K562 (cell line): ENCODE results near the gene MAMDC2. TPM values are rescaled to one million over a fixed set of nuclear protein-coding genes. Genes with fewer than 3 reads are reported as not detected.

Source experiments
- ATAC-seq: fragments of 200-7000 bp; cut with Tn5 transposase; 3 replicates; pipeline ENCODE4 v1.9.1; 2020; ENCODE audit warnings: moderate library complexity
- BruUV-seq: library from RNA; stranded (reverse); fragments of 400-500 nt; replicated peaks from 2 replicates; lab custom pipeline; 2021; lab: Mats Ljungman, UMichigan
- CTCF ChIA-PET: fragments of 300-600 bp; formaldehyde crosslinking; extraction: SDS; loops from one replicate; lab custom pipeline; 2021; ENCODE audit warnings: low intra/inter-chr PET ratio; lab: Yijun Ruan, JAX
- POLR2A ChIA-PET: fragments of 300-600, 350-650 bp; sonication (Branson Sonifier 250); formaldehyde crosslinking; extraction: SDS; loops from one replicate; lab custom pipeline; 2021; ENCODE audit warnings: antibody characterized with exemption, inconsistent platforms; lab: Yijun Ruan, JAX
- DNase-seq, 4 experiments: peaks; one replicate each; pipeline versions ENCODE4 v3.0.0 to v3.0.0-alpha.2; 2011 to 2018; ENCODE audit warnings: low spot score in 3 of 4, mixed read lengths in 3 of 4; ENCODE audit errors: extremely low read depth in 1 of 4
- FAIRE-seq: peaks from 2 replicates; lab custom pipeline; 2011; peaks lifted over from hg19 to GRCh38; lab: Jason Lieb, UNC
- H2AFZ ChIP-seq: 2 replicates; pipeline ENCODE4 v1.6.0; 2011; ENCODE audit warnings: low read depth, low read length, control low read depth, inconsistent platforms
- H3K27ac ChIP-seq: fragments of 200-600 bp; 3 replicates; pipeline ENCODE4 v1.8.0; 2011; ENCODE audit warnings: low read depth, mild to moderate bottlenecking, control low read depth, inconsistent platforms, low read length, moderate library complexity, mixed read lengths; ENCODE audit errors: extremely low read depth
- H3K27me3 ChIP-seq, 2 experiments: fragments of 300-600 bp in 1 of 2; 2 replicates in 1 of 2; 3 replicates in 1 of 2; pipeline versions ENCODE4 v1.6.0 to v1.8.0; 2011; ENCODE audit warnings: inconsistent platforms in 2 of 2, low read length in 2 of 2, mild to moderate bottlenecking in 1 of 2, mixed read lengths in 1 of 2, moderate library complexity in 1 of 2; ENCODE audit not compliant: control insufficient read depth in 2 of 2, insufficient read depth in 2 of 2
- H3K36me3 ChIP-seq: fragments of 300-600 bp; 3 replicates; pipeline ENCODE4 v1.8.0; 2011; ENCODE audit warnings: mild to moderate bottlenecking, low read length, inconsistent platforms; ENCODE audit not compliant: control insufficient read depth, insufficient read depth
- H3K4me1 ChIP-seq, 2 experiments: fragments of 200-600 bp in 1 of 2; replicated peaks in 1 of 2; 2 replicates in 1 of 2; 3 replicates in 1 of 2; pipeline versions ENCODE4 v1.5.1 to v1.8.0; 2011; ENCODE audit warnings: inconsistent platforms in 2 of 2, low read length in 2 of 2, mild to moderate bottlenecking in 1 of 2, mixed read lengths in 1 of 2, moderate library complexity in 1 of 2; ENCODE audit not compliant: control insufficient read depth in 2 of 2, insufficient read depth in 2 of 2
- H3K4me2 ChIP-seq: 2 replicates; pipeline ENCODE4 v1.6.1; 2011; ENCODE audit warnings: low read length, control low read depth, inconsistent platforms, mixed read lengths; ENCODE audit not compliant: insufficient read depth
- H3K4me3 ChIP-seq: fragments of 200-600 bp; sonication (generic), shearing (Covaris generic); 2 replicates; pipeline ENCODE4 v1.5.1; 2016; ENCODE audit warnings: control low read depth, inconsistent platforms
- H3K79me2 ChIP-seq: fragments of 200-600 bp; 3 replicates; pipeline ENCODE4 v1.8.0; 2011; ENCODE audit warnings: low read length, inconsistent platforms; ENCODE audit not compliant: control insufficient read depth, insufficient read depth
- H3K9ac ChIP-seq, 2 experiments: 2 replicates each; pipeline versions ENCODE4 v1.6.0 to v1.6.1; 2011; ENCODE audit warnings: low read depth in 2 of 2, low read length in 2 of 2, control low read depth in 1 of 2, inconsistent platforms in 1 of 2, mild to moderate bottlenecking in 1 of 2, mixed read lengths in 1 of 2; ENCODE audit not compliant: insufficient read depth in 1 of 2
- H3K9me1 ChIP-seq: one replicate; pipeline ENCODE4 v1.6.0; 2011; ENCODE audit warnings: inconsistent platforms, mild to moderate bottlenecking, low read length, moderate library complexity; ENCODE audit not compliant: control insufficient read depth, insufficient read depth
- H3K9me3 ChIP-seq: replicated peaks from 2 replicates; pipeline ENCODE4 v1.5.1; 2011; ENCODE audit warnings: low read depth, low read length, inconsistent platforms; ENCODE audit not compliant: control insufficient read depth, insufficient read depth
- H4K20me1 ChIP-seq: replicated peaks from 2 replicates; pipeline ENCODE4 v1.6.1; 2011; ENCODE audit warnings: low read length, inconsistent platforms, mixed read lengths; ENCODE audit not compliant: control insufficient read depth, insufficient read depth
- CC2D1A ChIP-seq: fragments of 450-650 bp; IDR thresholded peaks from 2 replicates; pipeline ENCODE4 v1.6.1; 2017; ENCODE audit warnings: mild to moderate bottlenecking
- CEBPB ChIP-seq: fragments of 450-650 bp; IDR thresholded peaks from 2 replicates; pipeline ENCODE4 v1.6.1; 2016; ENCODE audit warnings: missing genetic modification characterization, missing compliant biosample characterization
- ETV6 ChIP-seq, 3 experiments: fragments of 150-350 bp in 1 of 3; sonication (generic) in 1 of 3; formaldehyde crosslinking in 1 of 3; IDR thresholded peaks; 2 replicates each; pipeline versions ENCODE4 v1.6.1 to v1.8.0; 2014 to 2022; ENCODE audit warnings: borderline replicate concordance in 2 of 3, low read depth in 2 of 3, antibody characterized with exemption in 1 of 3, low read length in 1 of 3, mild to moderate bottlenecking in 1 of 3, missing genetic modification reagents in 1 of 3
- HMG20B ChIP-seq: fragments of 250-450 bp; sonication (Bioruptor Pico); IDR thresholded peaks from 2 replicates; pipeline ENCODE4 v1.5.0; 2021; ENCODE audit warnings: mild to moderate bottlenecking
- KLF1 ChIP-seq: fragments of 450-650 bp; IDR thresholded peaks from 2 replicates; pipeline ENCODE4 v1.6.1; 2016; ENCODE audit warnings: missing genetic modification characterization, missing compliant biosample characterization
- MCM2 ChIP-seq: fragments of 450-650 bp; IDR thresholded peaks from 2 replicates; pipeline ENCODE4 v1.6.1; 2017; ENCODE audit warnings: low read depth, mild to moderate bottlenecking
- NFE2 ChIP-seq: IDR thresholded peaks from 2 replicates; pipeline ENCODE4 v1.6.1; 2014; ENCODE audit warnings: antibody characterized with exemption, low read depth
- SMAD2 ChIP-seq: fragments of 150-350 bp; IDR thresholded peaks from 2 replicates; pipeline ENCODE4 v1.6.1; 2014; ENCODE audit warnings: low read depth, mild to moderate bottlenecking, low read length
- TOE1 ChIP-seq, 2 experiments: fragments of 450-650 bp in 1 of 2; sonication (generic) in 1 of 2; formaldehyde crosslinking in 1 of 2; IDR thresholded peaks; 2 replicates each; pipeline versions ENCODE4 v1.7.1 to v1.8.0; 2016 to 2022; ENCODE audit warnings: borderline replicate concordance in 2 of 2, mild to moderate bottlenecking in 2 of 2, antibody characterized with exemption in 1 of 2, inconsistent platforms in 1 of 2, low read depth in 1 of 2, missing genetic modification reagents in 1 of 2, moderate library complexity in 1 of 2
- ZNF146 ChIP-seq: IDR thresholded peaks from one replicate; pipeline ENCODE4 v1.6.1; 2018; ENCODE audit warnings: missing compliant biosample characterization; ENCODE audit not compliant: unreplicated experiment
- ZNF436 ChIP-seq: fragments of 250-450, 450-650 bp; sonication (Bioruptor Pico); formaldehyde crosslinking; IDR thresholded peaks from 2 replicates; pipeline ENCODE4 v1.7.0; 2020; ENCODE audit warnings: mild to moderate bottlenecking
- WGBS: fragments of 100-300 bp; shearing (Covaris generic); methylation state at CpG from one replicate; pipeline ENCODE4 v1.1.6; 2016; ENCODE audit warnings: low coverage, mixed read lengths; ENCODE audit not compliant: insufficient coverage; ENCODE audit errors: missing lambda C conversion rate; 5-methylcytosine and 5-hydroxymethylcytosine counted together
- in situ Hi-C: fragments of 300-500 bp; cut with MboI; formaldehyde crosslinking; loops from 4 replicates; pipeline ENCODE4 v1.15.0; 2018; ENCODE audit warnings: inconsistent platforms, mixed read lengths
- intact Hi-C: fragments of 100-400 bp; cut with micrococcal nuclease; formaldehyde crosslinking; loops from 2 replicates; pipeline ENCODE4 v1.14.2; 2022
- polyA plus RNA-seq, 8 experiments: library from polyadenylated mRNA; depleted of rRNA in 4 of 8; stranded (reverse) in 5 of 8; unstranded in 3 of 8; fragments of >200 nt; fragmentation: Nextera tagmentation in 2 of 8; fragmentation: Illumina TruSeq in 1 of 8; extraction: Ambion mirVana in 2 of 8; extraction: Trizol in 1 of 8; gene quantifications; 2 replicates each; pipeline versions ENCODE4 v1.2.1 to v1.2.3, GENCODE V29; 2011 to 2014; ENCODE audit warnings: inconsistent platforms in 1 of 8, missing spikeins in 1 of 8
- total RNA-seq, 7 experiments: library from RNA; depleted of rRNA in 6 of 7; stranded (reverse); fragments of >200 nt in 6 of 7; fragmentation: Illumina TruSeq in 2 of 7; extraction: Trizol in 2 of 7; gene quantifications; 2 replicates each; pipeline versions ENCODE4 v1.2.1 to v1.2.3, GENCODE V29; 2011 to 2021; ENCODE audit warnings: low replicate concordance in 1 of 7
- TF ChIP-seq, protein P1 (sequence below): sonication (generic); formaldehyde crosslinking; IDR thresholded peaks from 2 replicates; pipeline ENCODE4 v1.8.0; 2023; ENCODE audit warnings: mild to moderate bottlenecking, missing genetic modification reagents
- TF ChIP-seq, protein P2 (sequence below): fragments of 200-800 bp; sonication (Bioruptor generic); IDR thresholded peaks from 2 replicates; pipeline ENCODE4 v1.6.1; 2017; ENCODE audit warnings: missing genetic modification characterization, missing compliant biosample characterization
- TF ChIP-seq, protein P3 (sequence below), 3 experiments: IDR thresholded peaks in 2 of 3; conservative IDR thresholded peaks in 1 of 3; 2 replicates each; pipeline ENCODE4 v1.5.1; 2011 to 2012; ENCODE audit warnings: low read length in 3 of 3, mild to moderate bottlenecking in 3 of 3, control low read depth in 2 of 3, improper control_type of control experiment in 1 of 3, inconsistent platforms in 1 of 3, low read depth in 1 of 3, mixed read lengths in 1 of 3, moderate library complexity in 1 of 3; ENCODE audit not compliant: insufficient read depth in 2 of 3

Gene MAMDC2
- total and polyA plus RNA-seq, 9 of the 15 experiments (the other 6 are each of a cell fraction or from before 2014, with no cell fraction given), result 0.01 to 0.03 TPM; not detected in 7

DNA sequence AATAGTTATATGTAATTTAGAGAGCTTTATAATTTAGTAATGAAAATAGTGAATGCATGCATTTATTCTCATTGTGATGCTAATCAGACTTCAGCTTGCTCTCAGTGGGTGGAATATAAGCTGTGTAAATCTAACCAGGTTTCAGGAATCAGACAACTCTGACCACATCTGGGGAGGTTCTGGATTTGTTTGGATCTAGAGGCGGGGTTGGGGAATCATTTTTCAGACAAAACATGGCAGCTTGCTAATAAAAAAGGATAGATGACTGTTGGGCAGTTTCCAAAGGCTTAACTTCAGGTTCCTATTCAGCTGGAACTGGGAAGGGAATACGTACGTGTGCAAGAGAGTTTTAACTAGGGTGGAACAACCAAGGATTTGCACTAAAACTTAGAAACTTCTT, 43.2 kb upstream of the MAMDC2 start:
- no peaks in the 10 kb centered on the region for H3K79me2 ChIP-seq
- ChIA-PET POLR2A (no interaction called here), CTCF (no interaction called here)
- H3K9me3 ChIP-seq, result no peaks in the 10 kb centered on the region
- FAIRE-seq (no peak), DNase-seq (no peak), ATAC-seq (no peak)
- no TSS peak for BruUV-seq
- H3K4me1 ChIP-seq, result no peaks in the 10 kb centered on the region
- no peaks in the 10 kb centered on the region for H3K9me1 ChIP-seq
- TF ChIP-seq NFE2 (no peak), TOE1 (IDR thresholded peaks at IDR 0.05; ENCODE audit: borderline replicate concordance) (no peak), TOE1 (CRISPR knock-in tag; IDR thresholded peaks at IDR 0.05; ENCODE audit: borderline replicate concordance, low read depth) (no peak), ZNF146 (no peak), MCM2 (no peak), SMAD2 (no peak), CEBPB (tag) (no peak), CC2D1A (no peak), HMG20B (CRISPR knock-in tag) (no peak), ETV6 (IDR thresholded peaks at IDR 0.05; ENCODE audit: borderline replicate concordance in 1 of 2, low read depth in 2 of 2, low read length in 1 of 2) (no peak), ETV6 (CRISPR knock-in tag; IDR thresholded peaks at IDR 0.05; ENCODE audit: borderline replicate concordance) (no peak), KLF1 (no peak), ZNF436 (no peak)
- TF ChIP-seq, protein P1, sequence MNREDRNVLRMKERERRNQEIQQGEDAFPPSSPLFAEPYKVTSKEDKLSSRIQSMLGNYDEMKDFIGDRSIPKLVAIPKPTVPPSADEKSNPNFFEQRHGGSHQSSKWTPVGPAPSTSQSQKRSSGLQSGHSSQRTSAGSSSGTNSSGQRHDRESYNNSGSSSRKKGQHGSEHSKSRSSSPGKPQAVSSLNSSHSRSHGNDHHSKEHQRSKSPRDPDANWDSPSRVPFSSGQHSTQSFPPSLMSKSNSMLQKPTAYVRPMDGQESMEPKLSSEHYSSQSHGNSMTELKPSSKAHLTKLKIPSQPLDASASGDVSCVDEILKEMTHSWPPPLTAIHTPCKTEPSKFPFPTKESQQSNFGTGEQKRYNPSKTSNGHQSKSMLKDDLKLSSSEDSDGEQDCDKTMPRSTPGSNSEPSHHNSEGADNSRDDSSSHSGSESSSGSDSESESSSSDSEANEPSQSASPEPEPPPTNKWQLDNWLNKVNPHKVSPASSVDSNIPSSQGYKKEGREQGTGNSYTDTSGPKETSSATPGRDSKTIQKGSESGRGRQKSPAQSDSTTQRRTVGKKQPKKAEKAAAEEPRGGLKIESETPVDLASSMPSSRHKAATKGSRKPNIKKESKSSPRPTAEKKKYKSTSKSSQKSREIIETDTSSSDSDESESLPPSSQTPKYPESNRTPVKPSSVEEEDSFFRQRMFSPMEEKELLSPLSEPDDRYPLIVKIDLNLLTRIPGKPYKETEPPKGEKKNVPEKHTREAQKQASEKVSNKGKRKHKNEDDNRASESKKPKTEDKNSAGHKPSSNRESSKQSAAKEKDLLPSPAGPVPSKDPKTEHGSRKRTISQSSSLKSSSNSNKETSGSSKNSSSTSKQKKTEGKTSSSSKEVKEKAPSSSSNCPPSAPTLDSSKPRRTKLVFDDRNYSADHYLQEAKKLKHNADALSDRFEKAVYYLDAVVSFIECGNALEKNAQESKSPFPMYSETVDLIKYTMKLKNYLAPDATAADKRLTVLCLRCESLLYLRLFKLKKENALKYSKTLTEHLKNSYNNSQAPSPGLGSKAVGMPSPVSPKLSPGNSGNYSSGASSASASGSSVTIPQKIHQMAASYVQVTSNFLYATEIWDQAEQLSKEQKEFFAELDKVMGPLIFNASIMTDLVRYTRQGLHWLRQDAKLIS, result no peak
- TF ChIP-seq, protein P2, sequence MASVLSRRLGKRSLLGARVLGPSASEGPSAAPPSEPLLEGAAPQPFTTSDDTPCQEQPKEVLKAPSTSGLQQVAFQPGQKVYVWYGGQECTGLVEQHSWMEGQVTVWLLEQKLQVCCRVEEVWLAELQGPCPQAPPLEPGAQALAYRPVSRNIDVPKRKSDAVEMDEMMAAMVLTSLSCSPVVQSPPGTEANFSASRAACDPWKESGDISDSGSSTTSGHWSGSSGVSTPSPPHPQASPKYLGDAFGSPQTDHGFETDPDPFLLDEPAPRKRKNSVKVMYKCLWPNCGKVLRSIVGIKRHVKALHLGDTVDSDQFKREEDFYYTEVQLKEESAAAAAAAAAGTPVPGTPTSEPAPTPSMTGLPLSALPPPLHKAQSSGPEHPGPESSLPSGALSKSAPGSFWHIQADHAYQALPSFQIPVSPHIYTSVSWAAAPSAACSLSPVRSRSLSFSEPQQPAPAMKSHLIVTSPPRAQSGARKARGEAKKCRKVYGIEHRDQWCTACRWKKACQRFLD, result no peak
- TF ChIP-seq, protein P3, sequence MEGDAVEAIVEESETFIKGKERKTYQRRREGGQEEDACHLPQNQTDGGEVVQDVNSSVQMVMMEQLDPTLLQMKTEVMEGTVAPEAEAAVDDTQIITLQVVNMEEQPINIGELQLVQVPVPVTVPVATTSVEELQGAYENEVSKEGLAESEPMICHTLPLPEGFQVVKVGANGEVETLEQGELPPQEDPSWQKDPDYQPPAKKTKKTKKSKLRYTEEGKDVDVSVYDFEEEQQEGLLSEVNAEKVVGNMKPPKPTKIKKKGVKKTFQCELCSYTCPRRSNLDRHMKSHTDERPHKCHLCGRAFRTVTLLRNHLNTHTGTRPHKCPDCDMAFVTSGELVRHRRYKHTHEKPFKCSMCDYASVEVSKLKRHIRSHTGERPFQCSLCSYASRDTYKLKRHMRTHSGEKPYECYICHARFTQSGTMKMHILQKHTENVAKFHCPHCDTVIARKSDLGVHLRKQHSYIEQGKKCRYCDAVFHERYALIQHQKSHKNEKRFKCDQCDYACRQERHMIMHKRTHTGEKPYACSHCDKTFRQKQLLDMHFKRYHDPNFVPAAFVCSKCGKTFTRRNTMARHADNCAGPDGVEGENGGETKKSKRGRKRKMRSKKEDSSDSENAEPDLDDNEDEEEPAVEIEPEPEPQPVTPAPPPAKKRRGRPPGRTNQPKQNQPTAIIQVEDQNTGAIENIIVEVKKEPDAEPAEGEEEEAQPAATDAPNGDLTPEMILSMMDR (IDR thresholded peaks at IDR 0.05 in 2 of 3, conservative IDR thresholded peaks at IDR 0.05 in 1 of 3; ENCODE audit: insufficient read depth in 2 of 3, low read depth in 1 of 3, low read length in 3 of 3), result no peak
- no peak overlapping the region for H2AFZ ChIP-seq
- 4% methylated on average over 3 of the region's 3 CpGs for WGBS
- H4K20me1 ChIP-seq, result no peaks in the 10 kb centered on the region
- no peak overlapping the region for H3K27ac ChIP-seq
- in situ Hi-C loops (no loop called here), intact Hi-C loops (no loop called here)
- no peak overlapping the region for H3K4me2 ChIP-seq
- H3K4me3 ChIP-seq, result no peak overlapping the region
- H3K36me3 ChIP-seq, result no peaks in the 10 kb centered on the region
- H3K27me3 ChIP-seq, result no peaks in the 10 kb centered on the region
- H3K9ac ChIP-seq, result no peak overlapping the region
